Breast epithelium (tissue), 4 donors: ENCODE measurements around the gene NRBP1. TPM values are rescaled to one million over a fixed set of nuclear protein-coding genes. Genes with fewer than 3 reads are reported as not detected.
A peak's percentile ranks its signal among the peaks of the same experiment; 100 is the strongest.
"Not testable (repeated sequence)": the region's sequence is repeated elsewhere in the genome, so short reads cannot be mapped to it uniquely, and the experiment has no call there.

ENCODE experiments used
- DNase-seq, 2 donors: peaks; one replicate each; pipeline ENCODE4 v3.0.0-alpha.2; 2019; ENCODE audit warnings: low spot score in 2 of 2
- H3K27ac ChIP-seq, 2 donors: fragments of 200-600 bp; sonication (generic) in 1 of 2; one replicate each; pipeline ENCODE4 v1.5.1; 2016 to 2019; ENCODE audit warnings: mild to moderate bottlenecking in 1 of 2
- H3K27me3 ChIP-seq, 2 donors: fragments of 200-600 bp; sonication (generic) in 1 of 2; one replicate each; pipeline versions ENCODE4 v1.5.1 to v1.6.0; 2017 to 2019; ENCODE audit warnings: control low read depth in 1 of 2, mild to moderate bottlenecking in 1 of 2
- H3K36me3 ChIP-seq: fragments of 200-600 bp; one replicate; pipeline ENCODE4 v1.5.1; 2019
- H3K4me1 ChIP-seq, 2 donors: fragments of 200-600 bp; sonication (generic); one replicate each; pipeline ENCODE4 v1.5.1; 2016 to 2019; ENCODE audit warnings: control low read depth in 1 of 2
- H3K4me3 ChIP-seq, 3 donors: fragments of 200-600 bp; sonication (generic); 1 replicate in 2 of 3; 2 replicates in 1 of 3; pipeline ENCODE4 v1.5.1; 2016 to 2019; ENCODE audit warnings: mild to moderate bottlenecking in 3 of 3, moderate library complexity in 2 of 3
- H3K9me3 ChIP-seq, 2 donors: fragments of 200-600 bp; sonication (generic) in 1 of 2; one replicate each; pipeline ENCODE4 v1.5.1; 2016 to 2019; ENCODE audit warnings: control low read depth in 1 of 2
- POLR2A ChIP-seq: fragments of 450-650 bp; IDR thresholded peaks from one replicate; pipeline ENCODE4 v1.6.1; 2016; ENCODE audit warnings: antibody characterized with exemption, mild to moderate bottlenecking, moderate library complexity
- POLR2AphosphoS5 ChIP-seq, 3 donors: sonication (generic); formaldehyde crosslinking; IDR thresholded peaks; one replicate each; pipeline ENCODE4 v1.6.1; 2017; ENCODE audit warnings: antibody characterized with exemption in 3 of 3
- intact Hi-C: fragments of 100-400 bp; cut with DNase I; formaldehyde crosslinking; loops from one replicate; pipeline ENCODE4 v1.15.1; 2023; ENCODE audit warnings: low total_unique reads
- total RNA-seq, 3 donors: library from RNA; depleted of rRNA; stranded (reverse); fragments of >200 nt; gene quantifications; one replicate each; pipeline ENCODE4 v1.1.0, GENCODE V29; 2016
- TF ChIP-seq, protein P1 (sequence below), 3 donors: fragments of 450-650 bp; IDR thresholded peaks; one replicate each; pipeline ENCODE4 v1.5.1; 2016 to 2017; ENCODE audit warnings: antibody characterized with exemption in 3 of 3, mild to moderate bottlenecking in 3 of 3, moderate library complexity in 3 of 3

The NRBP1 gene
- total RNA-seq, 3 donors from 2014 or later: 70.5 to 87.5 (median 80.3) TPM

- TF ChIP-seq, protein P1, sequence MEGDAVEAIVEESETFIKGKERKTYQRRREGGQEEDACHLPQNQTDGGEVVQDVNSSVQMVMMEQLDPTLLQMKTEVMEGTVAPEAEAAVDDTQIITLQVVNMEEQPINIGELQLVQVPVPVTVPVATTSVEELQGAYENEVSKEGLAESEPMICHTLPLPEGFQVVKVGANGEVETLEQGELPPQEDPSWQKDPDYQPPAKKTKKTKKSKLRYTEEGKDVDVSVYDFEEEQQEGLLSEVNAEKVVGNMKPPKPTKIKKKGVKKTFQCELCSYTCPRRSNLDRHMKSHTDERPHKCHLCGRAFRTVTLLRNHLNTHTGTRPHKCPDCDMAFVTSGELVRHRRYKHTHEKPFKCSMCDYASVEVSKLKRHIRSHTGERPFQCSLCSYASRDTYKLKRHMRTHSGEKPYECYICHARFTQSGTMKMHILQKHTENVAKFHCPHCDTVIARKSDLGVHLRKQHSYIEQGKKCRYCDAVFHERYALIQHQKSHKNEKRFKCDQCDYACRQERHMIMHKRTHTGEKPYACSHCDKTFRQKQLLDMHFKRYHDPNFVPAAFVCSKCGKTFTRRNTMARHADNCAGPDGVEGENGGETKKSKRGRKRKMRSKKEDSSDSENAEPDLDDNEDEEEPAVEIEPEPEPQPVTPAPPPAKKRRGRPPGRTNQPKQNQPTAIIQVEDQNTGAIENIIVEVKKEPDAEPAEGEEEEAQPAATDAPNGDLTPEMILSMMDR (IDR thresholded peaks at IDR 0.05): no peak
- TF ChIP-seq POLR2AphosphoS5 (IDR thresholded peaks at IDR 0.05) (no peak), POLR2A (no peak)
- no peaks in the 10 kb centered on the region for H3K4me1 ChIP-seq
- no peaks in the 10 kb centered on the region for H3K36me3 ChIP-seq
- intact Hi-C loops: no loop called here
- no peak for DNase-seq
- no peaks in the 10 kb centered on the region for H3K9me3 ChIP-seq
- H3K27ac ChIP-seq: no peak overlapping the region
- no peaks in the 10 kb centered on the region for H3K27me3 ChIP-seq
- H3K4me3 ChIP-seq: no peak overlapping the region
Measured at GRCh38 chr2:27421660-27422250, 6.7 kb upstream of the NRBP1 start.

DNA sequence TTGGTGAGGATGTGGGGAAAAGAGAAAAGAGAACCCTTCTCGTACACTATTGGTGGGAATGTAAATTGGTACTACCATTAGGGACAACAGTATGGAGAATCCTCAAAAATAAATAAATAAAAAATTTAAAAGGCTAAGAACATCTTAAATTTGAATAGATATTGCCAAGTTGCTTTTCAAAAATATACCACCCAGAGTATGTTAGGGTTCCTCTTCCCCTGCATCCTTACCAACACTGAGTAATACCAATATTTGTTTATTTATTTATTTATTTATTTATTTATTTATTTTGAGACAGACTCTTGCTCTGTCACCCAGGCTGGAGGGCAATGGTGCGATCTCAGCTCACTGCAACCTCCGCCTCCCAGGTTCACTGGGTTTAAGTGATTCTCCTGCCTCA is 5.5 kb upstream of the NRBP1 start:
- TF ChIP-seq POLR2A (no peak), POLR2AphosphoS5 (IDR thresholded peaks at IDR 0.05) (no peak)
- TF ChIP-seq, protein P1 (IDR thresholded peaks at IDR 0.05): no peak
- H3K27me3 ChIP-seq: no peaks in the 10 kb centered on the region
- no peak for DNase-seq
- H3K27ac ChIP-seq: no peak overlapping the region
- H3K36me3 ChIP-seq: no peaks in the 10 kb centered on the region
- H3K4me3 ChIP-seq: no peak overlapping the region
- H3K4me1 ChIP-seq: no peaks in the 10 kb centered on the region
- no peaks in the 10 kb centered on the region for H3K9me3 ChIP-seq
- intact Hi-C loops: no loop called here

DNA sequence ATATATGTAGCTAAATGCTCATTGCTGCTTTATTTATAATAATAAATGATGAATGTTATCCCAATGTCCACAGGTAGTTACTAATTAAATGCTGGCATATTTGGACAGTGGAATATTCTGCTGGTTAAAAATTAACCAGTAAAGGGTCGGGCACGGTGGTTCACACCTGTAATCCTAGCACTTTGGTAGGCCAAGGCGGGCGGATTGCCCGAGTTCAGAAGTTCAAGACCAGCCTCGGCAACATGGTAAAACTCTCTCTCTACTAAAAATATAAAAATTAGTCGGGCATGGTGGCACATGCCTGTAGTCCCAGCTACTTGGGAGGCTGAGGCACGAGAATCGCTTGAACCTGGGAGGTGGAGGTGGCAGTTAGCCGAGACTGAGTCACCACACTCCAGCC is 3.4 kb upstream of the NRBP1 start:
- H3K27ac ChIP-seq, H3K4me1 ChIP-seq, H3K4me3 ChIP-seq, H3K27me3 ChIP-seq, H3K36me3 ChIP-seq, H3K9me3 ChIP-seq, DNase-seq: not testable (repeated sequence)
- intact Hi-C loops: loop anchor here (5.0 kb wide), 1 partner anchor 63 kb away; no protein-coding TSS in a partner anchor

DNA sequence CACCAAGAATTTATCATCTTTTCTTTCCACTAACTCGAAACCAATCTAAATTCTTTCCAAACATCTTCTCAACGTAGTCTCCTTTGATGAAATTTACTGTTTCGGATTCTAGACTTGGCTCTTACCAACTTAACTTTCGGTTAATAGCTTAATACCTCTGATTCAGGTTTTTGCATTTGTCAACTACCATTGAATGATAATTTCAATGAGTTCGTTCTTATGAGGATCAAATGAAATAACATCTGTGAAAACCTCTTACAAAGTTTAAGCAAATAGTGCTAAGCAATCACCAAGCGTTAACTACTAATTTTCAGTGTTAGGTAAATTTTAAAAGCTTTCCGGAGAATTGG is 593 bp upstream of the NRBP1 start:
- peak overlapping the region; percentile 97 for H3K27ac ChIP-seq
- intact Hi-C loops: loop anchor here (5.0 kb wide), 1 partner anchor 66 kb away; no protein-coding TSS in a partner anchor
- no peak for TF ChIP-seq POLR2A
- no peak for TF ChIP-seq POLR2AphosphoS5 (IDR thresholded peaks at IDR 0.05)
- TF ChIP-seq, protein P1 (IDR thresholded peaks at IDR 0.05): no peak

GRCh38 chr2:27428978-27429541 is 629 bp downstream of the NRBP1 start:
- peak overlapping the region; percentile 97 for H3K27ac ChIP-seq
- no peaks in the 10 kb centered on the region for H3K27me3 ChIP-seq
- H3K4me1 ChIP-seq: peaks cover 0 to 8% of the 10 kb centered on the region in 2 donors
- H3K4me3 ChIP-seq: peak overlapping the region; percentile 73 to 96 (median 90)
- DNase-seq: peak; percentile 64 to 81
- TF ChIP-seq, protein P1 (IDR thresholded peaks at IDR 0.05): no peak
- TF ChIP-seq POLR2A: no peak
- no peak for TF ChIP-seq POLR2AphosphoS5 (IDR thresholded peaks at IDR 0.05)
- intact Hi-C loops: loop anchor here (5.0 kb wide), 1 partner anchor 67 kb away; no protein-coding TSS in a partner anchor
- no peaks in the 10 kb centered on the region for H3K36me3 ChIP-seq
- no peaks in the 10 kb centered on the region for H3K9me3 ChIP-seq

More for the DNA sequence above, 593 bp upstream of the NRBP1 start:
- peak overlapping the region; percentile 73 to 96 (median 90) for H3K4me3 ChIP-seq
- H3K4me1 ChIP-seq: peaks cover 0 to 8% of the 10 kb centered on the region in 2 donors
- H3K36me3 ChIP-seq: no peaks in the 10 kb centered on the region
- no peaks in the 10 kb centered on the region for H3K9me3 ChIP-seq
- no peak for DNase-seq
- H3K27me3 ChIP-seq: no peaks in the 10 kb centered on the region
